Astrocyte (in vitro differentiated cells and primary cell): Measurements from ENCODE around the gene SARS2. TPM values are rescaled to one million over a fixed set of nuclear protein-coding genes. Genes with fewer than 3 reads are reported as not detected.

Source experiments
- DNase-seq: peaks from one replicate; pipeline ENCODE4 v3.0.0-alpha.2; 2010; ENCODE audit warnings: low read depth
- FAIRE-seq: peaks from 2 replicates; lab custom pipeline; 2011; peaks lifted over from hg19 to GRCh38; lab: Jason Lieb, UNC
- H2AFZ ChIP-seq: 2 replicates; pipeline ENCODE4 v1.6.0; 2012; ENCODE audit warnings: low read depth, low read length, inconsistent platforms
- H3K27ac ChIP-seq: 2 replicates; pipeline ENCODE4 v1.5.1; 2011; ENCODE audit warnings: low read depth, low read length, inconsistent platforms
- H3K27me3 ChIP-seq: 2 replicates; pipeline ENCODE4 v1.6.0; 2011; ENCODE audit warnings: low read length, inconsistent platforms; ENCODE audit not compliant: insufficient read depth
- H3K36me3 ChIP-seq: 2 replicates; pipeline ENCODE4 v1.5.1; 2011; ENCODE audit warnings: low read length, inconsistent platforms; ENCODE audit not compliant: insufficient read depth
- H3K4me1 ChIP-seq: 2 replicates; pipeline ENCODE4 v1.5.1; 2011; ENCODE audit warnings: low read length, inconsistent platforms; ENCODE audit not compliant: insufficient read depth
- H3K4me2 ChIP-seq: 2 replicates; pipeline ENCODE4 v1.6.0; 2012; ENCODE audit warnings: low read length, inconsistent platforms
- H3K4me3 ChIP-seq: 2 replicates; pipeline ENCODE4 v1.5.1; 2011; ENCODE audit warnings: low read depth, mild to moderate bottlenecking, low read length, inconsistent platforms; ENCODE audit not compliant: insufficient read depth
- H3K79me2 ChIP-seq: 2 replicates; pipeline ENCODE4 v1.6.0; 2012; ENCODE audit warnings: mild to moderate bottlenecking, low read length, inconsistent platforms; ENCODE audit not compliant: insufficient read depth
- H3K9ac ChIP-seq: 2 replicates; pipeline ENCODE4 v1.6.0; 2012; ENCODE audit warnings: mild to moderate bottlenecking, low read length, inconsistent platforms
- H3K9me3 ChIP-seq: 2 replicates; pipeline ENCODE4 v1.5.1; 2012; ENCODE audit warnings: low read depth, mild to moderate bottlenecking, low read length, inconsistent platforms; ENCODE audit not compliant: insufficient read depth
- H4K20me1 ChIP-seq: 2 replicates; pipeline ENCODE4 v1.6.0; 2012; ENCODE audit warnings: low read length, inconsistent platforms; ENCODE audit not compliant: insufficient read depth
- H3K27ac Mint-ChIP-seq: one replicate; pipeline ENCODE4 v1.8.0; 2021; ENCODE audit warnings: mild to moderate bottlenecking, mixed read lengths; ENCODE audit not compliant: unreplicated experiment
- H3K27me3 Mint-ChIP-seq: one replicate; pipeline ENCODE4 v1.8.0; 2021; ENCODE audit warnings: low read depth, mixed read lengths; ENCODE audit not compliant: unreplicated experiment
- H3K36me3 Mint-ChIP-seq: one replicate; pipeline ENCODE4 v1.8.0; 2021; ENCODE audit warnings: low read depth, mixed read lengths; ENCODE audit not compliant: unreplicated experiment
- H3K4me1 Mint-ChIP-seq: one replicate; pipeline ENCODE4 v1.8.0; 2021; ENCODE audit warnings: low read depth, mixed read lengths; ENCODE audit not compliant: unreplicated experiment
- H3K4me3 Mint-ChIP-seq: one replicate; pipeline ENCODE4 v1.8.0; 2021; ENCODE audit warnings: mild to moderate bottlenecking, moderate library complexity, mixed read lengths; ENCODE audit not compliant: unreplicated experiment
- H3K9me3 Mint-ChIP-seq: one replicate; pipeline ENCODE4 v1.8.0; 2021; ENCODE audit warnings: mild to moderate bottlenecking, mixed read lengths; ENCODE audit not compliant: unreplicated experiment
- CTCF ChIP-seq: IDR thresholded peaks from 2 replicates; pipeline ENCODE4 v1.5.1; 2011; ENCODE audit warnings: low read depth, mild to moderate bottlenecking, inconsistent platforms, low read length, moderate library complexity; ENCODE audit not compliant: insufficient read depth
- EZH2 ChIP-seq: IDR thresholded peaks from 2 replicates; pipeline ENCODE4 v1.6.1; 2012; ENCODE audit warnings: mild to moderate bottlenecking, low read length, inconsistent platforms; ENCODE audit not compliant: insufficient read depth
- total RNA-seq: library from RNA; stranded (reverse); gene quantifications from 2 replicates; pipeline ENCODE4 v1.2.1, GENCODE V29; 2021

SARS2 gene
- total RNA-seq, 1 donor from 2014 or later = 24.8 TPM

GRCh38 chr19:38880882-38881609, 49.5 kb downstream of the SARS2 start:
- no peaks in the 10 kb centered on the region for H3K27me3 Mint-ChIP-seq
- DNase-seq = no peak

GRCh38 chr19:38880076-38880881, 50.3 kb downstream of the SARS2 start:
- no peak overlapping the region for H3K9ac ChIP-seq
- TF ChIP-seq EZH2 (no peak), CTCF (no peak)
- DNase-seq (no peak), FAIRE-seq (no peak)
- Mint-ChIP-seq H3K36me3 (peaks cover 3% of the 10 kb centered on the region), H3K4me1 (no peaks in the 10 kb centered on the region), H3K4me3 (no peak overlapping the region), H3K27ac (no peak overlapping the region), H3K27me3 (no peaks in the 10 kb centered on the region), H3K9me3 (no peaks in the 10 kb centered on the region)
- H3K4me2 ChIP-seq = no peak overlapping the region
- no peak overlapping the region for H3K27ac ChIP-seq
- no peaks in the 10 kb centered on the region for H3K36me3 ChIP-seq
- H3K27me3 ChIP-seq = no peaks in the 10 kb centered on the region
- H3K79me2 ChIP-seq = no peaks in the 10 kb centered on the region
- no peak overlapping the region for H2AFZ ChIP-seq
- H3K4me3 ChIP-seq = no peak overlapping the region
- H3K4me1 ChIP-seq = no peaks in the 10 kb centered on the region
- H4K20me1 ChIP-seq = no peaks in the 10 kb centered on the region
- H3K9me3 ChIP-seq = no peaks in the 10 kb centered on the region

More at GRCh38 chr19:38880882-38881609, 49.5 kb downstream of the SARS2 start:
- no peaks in the 10 kb centered on the region for H3K9me3 Mint-ChIP-seq
- no peak overlapping the region for H3K4me3 ChIP-seq
- no peaks in the 10 kb centered on the region for H4K20me1 ChIP-seq
- no peaks in the 10 kb centered on the region for H3K79me2 ChIP-seq
- no peaks in the 10 kb centered on the region for H3K36me3 ChIP-seq
- no peak overlapping the region for H3K4me3 Mint-ChIP-seq
- TF ChIP-seq CTCF (no peak), EZH2 (no peak)
- no peaks in the 10 kb centered on the region for H3K4me1 ChIP-seq
- no peak overlapping the region for H3K9ac ChIP-seq
- no peaks in the 10 kb centered on the region for H3K4me1 Mint-ChIP-seq
- H3K9me3 ChIP-seq = no peaks in the 10 kb centered on the region
- H3K27me3 ChIP-seq = no peaks in the 10 kb centered on the region
- H3K27ac ChIP-seq = no peak overlapping the region
- FAIRE-seq = no peak
- peaks cover 3% of the 10 kb centered on the region for H3K36me3 Mint-ChIP-seq
- H3K27ac Mint-ChIP-seq = peak overlapping the region; percentile 9
- no peak overlapping the region for H3K4me2 ChIP-seq
- no peak overlapping the region for H2AFZ ChIP-seq

GRCh38 chr19:38879400-38879751, 51.2 kb downstream of the SARS2 start:
- Histone ChIP-seq H3K79me2 (no peaks in the 10 kb centered on the region), H3K9me3 (no peaks in the 10 kb centered on the region), H2AFZ (no peak overlapping the region), H3K36me3 (no peaks in the 10 kb centered on the region), H3K27me3 (no peaks in the 10 kb centered on the region), H3K4me1 (no peaks in the 10 kb centered on the region), H3K4me3 (no peak overlapping the region), H3K4me2 (no peak overlapping the region), H3K27ac (no peak overlapping the region), H4K20me1 (no peaks in the 10 kb centered on the region), H3K9ac (no peak overlapping the region)
- Mint-ChIP-seq H3K27ac (no peak overlapping the region), H3K4me3 (no peak overlapping the region), H3K9me3 (no peaks in the 10 kb centered on the region), H3K4me1 (no peaks in the 10 kb centered on the region), H3K36me3 (peaks cover 3% of the 10 kb centered on the region), H3K27me3 (no peaks in the 10 kb centered on the region)
- FAIRE-seq = no peak
- no peak for DNase-seq
- TF ChIP-seq CTCF = no peak
- no peak for TF ChIP-seq EZH2
